NCI-H2227 (cell line): ENCODE measurements around the gene MYBPC3.

Source experiments
- DNase-seq: peaks from one replicate; lab custom pipeline; 2025; ENCODE audit not compliant: unreplicated experiment; lab: John Stamatoyannopoulos, UW

MYBPC3 gene

GRCh38 chr11:47387944-47388696 lies 35.6 kb upstream of the MYBPC3 start:
- DNase-seq: no peak

- no peak for DNase-seq
Observed at GRCh38 chr11:47384498-47384897, 32.0 kb upstream of the MYBPC3 start.

GRCh38 chr11:47383071-47383470 lies 30.6 kb upstream of the MYBPC3 start:
- no peak for DNase-seq

- no peak for DNase-seq
Observed at GRCh38 chr11:47380078-47380477, 27.6 kb upstream of the MYBPC3 start.

GRCh38 chr11:47379317-47379716 lies 26.8 kb upstream of the MYBPC3 start:
- no peak for DNase-seq

GRCh38 chr11:47378836-47379170 lies 26.3 kb upstream of the MYBPC3 start:
- no peak for DNase-seq

- no peak for DNase-seq
Observed at GRCh38 chr11:47378010-47378835, 25.7 kb upstream of the MYBPC3 start, which contains the start of gene SPI1. TSS of gene SPI1 (minus strand) at chr11:47378547. CDS start at chr11:47378353, 194 bp downstream.

GRCh38 chr11:47377571-47378009 lies 25.1 kb upstream of the MYBPC3 start:
- no peak for DNase-seq

GRCh38 chr11:47376525-47377371 lies 24.2 kb upstream of the MYBPC3 start:
- no peak for DNase-seq

GRCh38 chr11:47376107-47376524 lies 23.6 kb upstream of the MYBPC3 start:
- DNase-seq: no peak

GRCh38 chr11:47375546-47376085 lies 23.1 kb upstream of the MYBPC3 start:
- no peak for DNase-seq

- DNase-seq: no peak
Observed at GRCh38 chr11:47375020-47375419, 22.5 kb upstream of the MYBPC3 start.

GRCh38 chr11:47374720-47375019 lies 22.2 kb upstream of the MYBPC3 start:
- no peak for DNase-seq

GRCh38 chr11:47373876-47374719 lies 21.6 kb upstream of the MYBPC3 start:
- peak; percentile 66 for DNase-seq

- no peak for DNase-seq
Observed at GRCh38 chr11:47372422-47372821, 19.9 kb upstream of the MYBPC3 start.

GRCh38 chr11:47369676-47370075 lies 17.2 kb upstream of the MYBPC3 start:
- DNase-seq: no peak

GRCh38 chr11:47366020-47366490 lies 13.6 kb upstream of the MYBPC3 start:
- no peak for DNase-seq

- DNase-seq: no peak
Observed at GRCh38 chr11:47361419-47361818, 8.9 kb upstream of the MYBPC3 start.

- no peak for DNase-seq
Observed at GRCh38 chr11:47360341-47360740, 7.8 kb upstream of the MYBPC3 start.

GRCh38 chr11:47359586-47359985 lies 7.1 kb upstream of the MYBPC3 start:
- DNase-seq: no peak
